Aorta (tissue), 5 donors: Measurements from ENCODE around the gene KRT76. TPM values are rescaled to one million over a fixed set of nuclear protein-coding genes. Genes with fewer than 3 reads are reported as not detected.

Experiments used
- ATAC-seq: fragments of 200-7000 bp; cut with Tn5 transposase; one replicate; pipeline ENCODE4 v1.9.1; 2022; ENCODE audit warnings: moderate library complexity; ENCODE audit not compliant: low FRiP score
- DNase-seq, 2 donors: peaks; one replicate each; pipeline ENCODE4 v3.0.0-alpha.2; 2020
- H3K27ac ChIP-seq, 2 donors: one replicate each; pipeline ENCODE4 v1.5.1; 2013; ENCODE audit warnings: low read length in 2 of 2, mild to moderate bottlenecking in 2 of 2, moderate library complexity in 2 of 2, control low read depth in 1 of 2, inconsistent platforms in 1 of 2, low read depth in 1 of 2
- H3K27me3 ChIP-seq, 2 donors: one replicate each; pipeline ENCODE4 v1.6.1; 2013; ENCODE audit warnings: control low read depth in 1 of 2, low read length in 1 of 2, mild to moderate bottlenecking in 1 of 2, moderate library complexity in 1 of 2; ENCODE audit not compliant: insufficient read depth in 2 of 2, control insufficient read depth in 1 of 2
- H3K36me3 ChIP-seq, 2 donors: one replicate each; pipeline ENCODE4 v1.6.1; 2013; ENCODE audit warnings: control low read depth in 1 of 2, low read length in 1 of 2, mild to moderate bottlenecking in 1 of 2; ENCODE audit not compliant: insufficient read depth in 2 of 2, control insufficient read depth in 1 of 2
- H3K4me1 ChIP-seq, 2 donors: one replicate each; pipeline ENCODE4 v1.6.1; 2013; ENCODE audit warnings: low read length in 2 of 2, control low read depth in 1 of 2, mild to moderate bottlenecking in 1 of 2, moderate library complexity in 1 of 2; ENCODE audit not compliant: insufficient read depth in 2 of 2, control insufficient read depth in 1 of 2
- H3K4me3 ChIP-seq, 2 donors: one replicate each; pipeline ENCODE4 v1.5.1; 2013; ENCODE audit warnings: low read length in 2 of 2, control low read depth in 1 of 2, mild to moderate bottlenecking in 1 of 2
- H3K9me3 ChIP-seq: one replicate; pipeline ENCODE4 v1.6.1; 2013; ENCODE audit warnings: mild to moderate bottlenecking, low read length; ENCODE audit not compliant: control insufficient read depth
- WGBS, 2 donors: extraction: QIAGEN DNeasy Blood & Tissue Kit; methylation state at CpG; one replicate each; pipeline ENCODE4 v1.1.7; 2013; 5-methylcytosine and 5-hydroxymethylcytosine counted together
- intact Hi-C, 2 donors: fragments of 100-400 bp; cut with DNase I; formaldehyde crosslinking; loops; one replicate each; pipeline versions ENCODE4 v1.14.2 to v1.15.0; 2022
- polyA plus RNA-seq, 2 donors: library from polyadenylated mRNA; stranded (reverse); fragments of 200-250 nt; gene quantifications; one replicate each; pipeline ENCODE4 v1.2.3, GENCODE V29; 2013
- total RNA-seq, 2 donors: library from RNA; stranded (reverse); fragmentation: NEBNext Ultra II Directional; extraction: Animal tissue kit (Norgen Biotek cat#: 25700); gene quantifications; one replicate each; pipeline ENCODE4 v1.2.1, GENCODE V29; 2021
- donor health status: healthy with polysubstance abuse.
- donor health status: Bipolar disorder and iron deficiency.
- donor health status: DM: no; HTN: no; CAD: no.
- donor health status: DM: no; HTN: no; CAD: no.
- donor health status: DM: yes; HTN: yes; CAD: no.

Gene KRT76
- total and polyA plus RNA-seq, 4 donors: not detected

- no peak overlapping the region for H3K27ac ChIP-seq
- peaks cover 0 to 1% of the 10 kb centered on the region in 2 donors for H3K27me3 ChIP-seq
- DNase-seq (no peak), ATAC-seq (no peak)
- no peaks in the 10 kb centered on the region for H3K4me1 ChIP-seq
- no peak overlapping the region for H3K4me3 ChIP-seq
- no peaks in the 10 kb centered on the region for H3K36me3 ChIP-seq
- intact Hi-C loops: no loop called here
- peaks cover 6% of the 10 kb centered on the region for H3K9me3 ChIP-seq
These were observed 16.5 kb downstream of the KRT76 start for GRCh38 chr12:52760623-52761022.

- Histone ChIP-seq H3K36me3 (no peaks in the 10 kb centered on the region), H3K4me1 (no peaks in the 10 kb centered on the region), H3K9me3 (peaks cover 6% of the 10 kb centered on the region), H3K27ac (no peak overlapping the region), H3K4me3 (no peak overlapping the region), H3K27me3 (peaks cover 0 to 1% of the 10 kb centered on the region in 2 donors)
- DNase-seq (no peak), ATAC-seq (no peak)
- 61% methylated on average over 2 of the region's 2 CpGs for WGBS, 2 donors
- intact Hi-C loops: no loop called here
These were observed 17.4 kb downstream of the KRT76 start for GRCh38 chr12:52759695-52760094.

GRCh38 chr12:52759218-52759617 is 17.9 kb downstream of the KRT76 start:
- WGBS, 2 donors: 39 to 47% methylated on average over 2 of the region's 2 CpGs
- H3K27me3 ChIP-seq: peaks cover 0 to 1% of the 10 kb centered on the region in 2 donors
- no peaks in the 10 kb centered on the region for H3K36me3 ChIP-seq
- ATAC-seq (no peak), DNase-seq (no peak)
- peaks cover 6% of the 10 kb centered on the region for H3K9me3 ChIP-seq
- H3K27ac ChIP-seq: no peak overlapping the region
- no peak overlapping the region for H3K4me3 ChIP-seq
- intact Hi-C loops: no loop called here
- no peaks in the 10 kb centered on the region for H3K4me1 ChIP-seq

GRCh38 chr12:52757449-52758176 is 19.5 kb downstream of the KRT76 start:
- intact Hi-C loops: no loop called here
- DNase-seq (no peak), ATAC-seq (no peak)
- H3K4me1 ChIP-seq: no peaks in the 10 kb centered on the region
- 31 to 32% methylated on average over 1 of the region's 1 CpG for WGBS, 2 donors
- H3K9me3 ChIP-seq: peaks cover 6% of the 10 kb centered on the region
- no peak overlapping the region for H3K27ac ChIP-seq
- peaks cover 0 to 1% of the 10 kb centered on the region in 2 donors for H3K27me3 ChIP-seq
- H3K4me3 ChIP-seq: no peak overlapping the region
- no peaks in the 10 kb centered on the region for H3K36me3 ChIP-seq

- no peaks in the 10 kb centered on the region for H3K4me1 ChIP-seq
- ATAC-seq: no peak
- WGBS, 2 donors: 74 to 79% methylated on average over 8 of the region's 8 CpGs
These were observed 20.7 kb downstream of the KRT76 start for GRCh38 chr12:52756281-52756960.

GRCh38 chr12:52755533-52755932 is 21.6 kb downstream of the KRT76 start:
- peaks cover 0 to 1% of the 10 kb centered on the region in 2 donors for H3K27me3 ChIP-seq
- 77 to 82% methylated on average over 3 of the region's 3 CpGs for WGBS, 2 donors
- H3K4me3 ChIP-seq: no peak overlapping the region
- DNase-seq (no peak), ATAC-seq (no peak)
- no peaks in the 10 kb centered on the region for H3K36me3 ChIP-seq
- no peaks in the 10 kb centered on the region for H3K4me1 ChIP-seq
- no peak overlapping the region for H3K27ac ChIP-seq
- H3K9me3 ChIP-seq: peaks cover 4% of the 10 kb centered on the region
- intact Hi-C loops: no loop called here

More at GRCh38 chr12:52756281-52756960, 20.7 kb downstream of the KRT76 start:
- Histone ChIP-seq H3K4me3 (no peak overlapping the region), H3K36me3 (no peaks in the 10 kb centered on the region), H3K27ac (no peak overlapping the region), H3K27me3 (peaks cover 0 to 1% of the 10 kb centered on the region in 2 donors), H3K9me3 (peaks cover 6% of the 10 kb centered on the region)
- intact Hi-C loops: no loop called here
- no peak for DNase-seq

- Histone ChIP-seq H3K9me3 (peaks cover 2% of the 10 kb centered on the region), H3K27me3 (peaks cover 0 to 1% of the 10 kb centered on the region in 2 donors), H3K27ac (no peak overlapping the region), H3K36me3 (no peaks in the 10 kb centered on the region), H3K4me3 (no peak overlapping the region), H3K4me1 (no peaks in the 10 kb centered on the region)
- DNase-seq: no peak
- intact Hi-C loops: no loop called here
- ATAC-seq: no peak
These were observed 23.0 kb downstream of the KRT76 start for GRCh38 chr12:52754135-52754534.

GRCh38 chr12:52753283-52753682 is 23.9 kb downstream of the KRT76 start:
- H3K36me3 ChIP-seq: no peaks in the 10 kb centered on the region
- peaks cover 2% of the 10 kb centered on the region for H3K9me3 ChIP-seq
- no peak overlapping the region for H3K4me3 ChIP-seq
- no peaks in the 10 kb centered on the region for H3K4me1 ChIP-seq
- no peak overlapping the region for H3K27ac ChIP-seq
- ATAC-seq: no peak
- H3K27me3 ChIP-seq: peaks cover 0 to 1% of the 10 kb centered on the region in 2 donors
- DNase-seq: no peak
- intact Hi-C loops: no loop called here
- 78 to 84% methylated on average over 3 of the region's 3 CpGs for WGBS, 2 donors

GRCh38 chr12:52752516-52752915 is 24.6 kb downstream of the KRT76 start:
- 85 to 92% methylated on average over 2 of the region's 2 CpGs for WGBS, 2 donors
- Histone ChIP-seq H3K36me3 (no peaks in the 10 kb centered on the region), H3K9me3 (peaks cover 2% of the 10 kb centered on the region), H3K27me3 (peaks cover 0 to under 1% of the 10 kb centered on the region in 2 donors), H3K27ac (no peak overlapping the region), H3K4me3 (no peak overlapping the region), H3K4me1 (no peaks in the 10 kb centered on the region)
- intact Hi-C loops: no loop called here
- DNase-seq (no peak), ATAC-seq (no peak)
